Measurements from ENCODE around the gene PRKCB.

DNA sequence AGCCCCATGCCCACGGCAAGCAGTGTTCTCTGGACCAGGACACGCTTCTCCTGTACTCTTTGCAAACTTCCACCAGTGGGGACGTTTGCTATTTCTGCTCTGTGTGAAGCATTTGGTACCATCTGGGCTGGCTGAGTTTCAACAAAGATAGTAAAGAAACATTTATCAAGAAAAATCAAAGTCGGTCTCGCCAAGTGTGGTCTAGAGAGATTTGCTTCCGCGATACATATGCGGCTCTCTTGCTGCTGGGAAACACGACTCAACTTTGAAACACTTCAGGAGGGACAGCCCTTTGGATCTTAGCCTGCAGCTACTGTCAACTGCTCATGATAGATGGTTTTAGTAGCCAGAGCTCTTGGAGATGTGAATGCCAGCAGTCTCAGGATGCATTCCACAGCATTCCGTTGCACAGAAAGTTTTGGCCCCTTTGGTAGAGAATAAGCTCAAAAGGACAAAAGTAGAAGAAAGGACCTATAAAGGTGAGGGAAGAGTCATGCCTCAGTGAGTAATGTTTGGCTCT, 252.2 kb downstream of the PRKCB start:
- TF ChIP-seq, protein P1, sequence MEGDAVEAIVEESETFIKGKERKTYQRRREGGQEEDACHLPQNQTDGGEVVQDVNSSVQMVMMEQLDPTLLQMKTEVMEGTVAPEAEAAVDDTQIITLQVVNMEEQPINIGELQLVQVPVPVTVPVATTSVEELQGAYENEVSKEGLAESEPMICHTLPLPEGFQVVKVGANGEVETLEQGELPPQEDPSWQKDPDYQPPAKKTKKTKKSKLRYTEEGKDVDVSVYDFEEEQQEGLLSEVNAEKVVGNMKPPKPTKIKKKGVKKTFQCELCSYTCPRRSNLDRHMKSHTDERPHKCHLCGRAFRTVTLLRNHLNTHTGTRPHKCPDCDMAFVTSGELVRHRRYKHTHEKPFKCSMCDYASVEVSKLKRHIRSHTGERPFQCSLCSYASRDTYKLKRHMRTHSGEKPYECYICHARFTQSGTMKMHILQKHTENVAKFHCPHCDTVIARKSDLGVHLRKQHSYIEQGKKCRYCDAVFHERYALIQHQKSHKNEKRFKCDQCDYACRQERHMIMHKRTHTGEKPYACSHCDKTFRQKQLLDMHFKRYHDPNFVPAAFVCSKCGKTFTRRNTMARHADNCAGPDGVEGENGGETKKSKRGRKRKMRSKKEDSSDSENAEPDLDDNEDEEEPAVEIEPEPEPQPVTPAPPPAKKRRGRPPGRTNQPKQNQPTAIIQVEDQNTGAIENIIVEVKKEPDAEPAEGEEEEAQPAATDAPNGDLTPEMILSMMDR (IDR thresholded peaks at IDR 0.05), result no peak
- TF ChIP-seq POLR2A (IDR thresholded peaks at IDR 0.05) (no peak), EP300 (IDR thresholded peaks at IDR 0.05) (no peak)

Data from ovary (tissue), 3 donors.